HEK293 (cell line): ENCODE data around the gene ABCA2.

Source experiments
- BCL11A ChIP-seq: fragments of 450-650 bp; formaldehyde crosslinking; IDR thresholded peaks from 2 replicates; pipeline ENCODE4 v1.5.1; 2016; ENCODE audit warnings: low read depth, missing biosample characterization, missing genetic modification characterization
- GLI4 ChIP-seq: fragments of 450-650 bp; formaldehyde crosslinking; IDR thresholded peaks from 2 replicates; pipeline ENCODE4 v1.5.1; 2016; ENCODE audit warnings: missing biosample characterization, missing genetic modification characterization
- PRDM10 ChIP-seq: fragments of 450-650 bp; formaldehyde crosslinking; IDR thresholded peaks from 2 replicates; pipeline ENCODE4 v1.5.1; 2016; ENCODE audit warnings: missing biosample characterization, missing genetic modification characterization
- REST ChIP-seq: fragments of 450-650 bp; formaldehyde crosslinking; IDR thresholded peaks from 2 replicates; pipeline ENCODE4 v1.5.1; 2016; ENCODE audit warnings: missing biosample characterization, missing genetic modification characterization
- SCRT2 ChIP-seq: fragments of 450-650 bp; formaldehyde crosslinking; IDR thresholded peaks from 2 replicates; pipeline ENCODE4 v1.5.1; 2016; ENCODE audit warnings: missing biosample characterization, missing genetic modification characterization
- ZBTB1 ChIP-seq: fragments of 450-650 bp; formaldehyde crosslinking; IDR thresholded peaks from 2 replicates; pipeline ENCODE4 v1.5.1; 2016; ENCODE audit warnings: missing biosample characterization, missing genetic modification characterization
- ZBTB17 ChIP-seq: fragments of 450-650 bp; formaldehyde crosslinking; IDR thresholded peaks from 2 replicates; pipeline ENCODE4 v1.5.1; 2016; ENCODE audit warnings: missing biosample characterization, missing genetic modification characterization
- ZBTB20 ChIP-seq: fragments of 450-650 bp; formaldehyde crosslinking; IDR thresholded peaks from 2 replicates; pipeline ENCODE4 v1.5.1; 2016; ENCODE audit warnings: missing biosample characterization, missing genetic modification characterization
- ZBTB26 ChIP-seq: fragments of 450-650 bp; formaldehyde crosslinking; optimal IDR thresholded peaks from 2 replicates; pipeline ENCODE3; 2016; ENCODE audit warnings: missing biosample characterization, mild to moderate bottlenecking, missing genetic modification characterization
- ZBTB44 ChIP-seq: fragments of 450-650 bp; IDR thresholded peaks from 2 replicates; pipeline ENCODE4 v1.5.1; 2018; ENCODE audit warnings: missing biosample characterization, mild to moderate bottlenecking, missing genetic modification characterization
- ZBTB48 ChIP-seq: fragments of 450-650 bp; formaldehyde crosslinking; IDR thresholded peaks from 2 replicates; pipeline ENCODE4 v1.5.1; 2016; ENCODE audit warnings: missing biosample characterization, missing genetic modification characterization
- ZBTB8A ChIP-seq: fragments of 450-650 bp; formaldehyde crosslinking; IDR thresholded peaks from 2 replicates; pipeline ENCODE4 v1.5.1; 2016; ENCODE audit warnings: missing biosample characterization, missing genetic modification characterization
- ZFHX2 ChIP-seq: fragments of 450-650 bp; formaldehyde crosslinking; conservative IDR thresholded peaks from 2 replicates; pipeline ENCODE4 v1.5.1; 2016; ENCODE audit warnings: missing biosample characterization, missing genetic modification characterization
- ZIC2 ChIP-seq: fragments of 450-650 bp; formaldehyde crosslinking; IDR thresholded peaks from 2 replicates; pipeline ENCODE4 v1.5.1; 2016; ENCODE audit warnings: missing biosample characterization, missing genetic modification characterization
- ZNF2 ChIP-seq: fragments of 450-650 bp; formaldehyde crosslinking; IDR thresholded peaks from 2 replicates; pipeline ENCODE4 v1.5.1; 2016; ENCODE audit warnings: missing biosample characterization, missing genetic modification characterization
- ZNF214 ChIP-seq: fragments of 450-650 bp; formaldehyde crosslinking; IDR thresholded peaks from 2 replicates; pipeline ENCODE4 v1.5.1; 2017; ENCODE audit warnings: missing biosample characterization, mild to moderate bottlenecking, missing genetic modification characterization, borderline replicate concordance
- ZNF223 ChIP-seq: fragments of 450-650 bp; formaldehyde crosslinking; IDR thresholded peaks from 2 replicates; pipeline ENCODE4 v1.5.1; 2016; ENCODE audit warnings: missing biosample characterization, missing genetic modification characterization
- ZNF274 ChIP-seq, 2 experiments: fragments of 200-500 bp in 1 of 2; fragments of 450-650 bp in 1 of 2; sonication (Bioruptor generic) in 1 of 2; formaldehyde crosslinking in 1 of 2; IDR thresholded peaks; 2 replicates each; pipeline versions ENCODE4 v1.5.1 to v1.6.1; 2014 to 2016; ENCODE audit warnings: borderline replicate concordance in 1 of 2, inconsistent platforms in 1 of 2, low read length in 1 of 2, missing biosample characterization in 1 of 2, missing genetic modification characterization in 1 of 2
- ZNF280C ChIP-seq: fragments of 450-650 bp; formaldehyde crosslinking; IDR thresholded peaks from 2 replicates; pipeline ENCODE4 v1.5.1; 2016; ENCODE audit warnings: missing biosample characterization, missing genetic modification characterization
- ZNF521 ChIP-seq: fragments of 450-650 bp; formaldehyde crosslinking; IDR thresholded peaks from 2 replicates; pipeline ENCODE4 v1.5.1; 2017; ENCODE audit warnings: missing biosample characterization, mild to moderate bottlenecking, missing genetic modification characterization
- ZNF561 ChIP-seq: fragments of 450-650 bp; IDR thresholded peaks from 2 replicates; pipeline ENCODE4 v1.5.1; 2018; ENCODE audit warnings: missing biosample characterization, missing genetic modification characterization, borderline replicate concordance
- ZNF654 ChIP-seq: fragments of 450-650 bp; formaldehyde crosslinking; IDR thresholded peaks from 2 replicates; pipeline ENCODE4 v1.5.1; 2016; ENCODE audit warnings: low read depth, missing biosample characterization, missing genetic modification characterization
- ZNF677 ChIP-seq: fragments of 450-650 bp; IDR thresholded peaks from 2 replicates; pipeline ENCODE4 v1.5.0; 2018; ENCODE audit warnings: missing biosample characterization, mild to moderate bottlenecking, missing genetic modification characterization, moderate library complexity
- ZNF830 ChIP-seq: fragments of 450-650 bp; IDR thresholded peaks from 2 replicates; pipeline ENCODE4 v1.5.0; 2018; ENCODE audit warnings: missing biosample characterization, missing genetic modification characterization, low read depth, mild to moderate bottlenecking, moderate library complexity
- ZSCAN5A ChIP-seq: fragments of 450-650 bp; formaldehyde crosslinking; IDR thresholded peaks from 2 replicates; pipeline ENCODE4 v1.5.1; 2016; ENCODE audit warnings: missing biosample characterization, missing genetic modification characterization

Gene ABCA2

GRCh38 chr9:137046088-137046787, 18.2 kb upstream of the ABCA2 start, which contains the start of gene NPDC1 (continued):
- TF ChIP-seq ZSCAN5A (0 out of 2 replicates have a peak, but pooled peaks have one; percentile 9), ZBTB26 (tag by site-specific recombination) (peak; percentile 86), ZNF654 (tag by site-specific recombination) (peak; percentile 56), ZNF561 (tag by site-specific recombination) (0 out of 2 replicates have a peak, but pooled peaks have one; percentile 26), ZNF521 (tag by site-specific recombination) (no peak), ZNF274 (IDR thresholded peaks at IDR 0.05; ENCODE audit: low read length) (no peak), ZNF274 (tag by site-specific recombination; IDR thresholded peaks at IDR 0.05; ENCODE audit: borderline replicate concordance) (no peak), ZBTB17 (tag by site-specific recombination) (peak; percentile 86), ZBTB1 (tag by site-specific recombination) (peak; percentile 86; the same call in 1 of the 2 replicates), ZNF830 (no peak), GLI4 (tag by site-specific recombination) (no peak), ZNF2 (tag by site-specific recombination) (peak; percentile 85), ZNF677 (no peak), ZBTB8A (tag by site-specific recombination) (peak; percentile 70), PRDM10 (tag by site-specific recombination) (0 out of 2 replicates have a peak, but pooled peaks have one; percentile 43), BCL11A (tag by site-specific recombination) (peak; percentile 96), ZNF223 (no peak), ZBTB44 (no peak), ZNF214 (tag by site-specific recombination) (no peak), ZBTB48 (tag by site-specific recombination) (peak; percentile 59; the same call in 1 of the 2 replicates), ZNF280C (tag by site-specific recombination) (no peak), REST (tag by site-specific recombination) (peak; percentile 100), SCRT2 (tag by site-specific recombination) (peak; percentile 17; the same call in 1 of the 2 replicates), ZBTB20 (tag by site-specific recombination) (0 out of 2 replicates have a peak, but pooled peaks have one; percentile 64), ZFHX2 (tag by site-specific recombination) (peak; percentile 92), ZIC2 (tag by site-specific recombination) (peak; percentile 36)
